Transverse colon (tissue), 4 donors: ENCODE data around the gene GMEB1. TPM values are rescaled to one million over a fixed set of nuclear protein-coding genes. Genes with fewer than 3 reads are reported as not detected.

Source experiments
- DNase-seq: peaks from one replicate; pipeline ENCODE4 v3.0.0-alpha.2; 2019
- H3K27ac ChIP-seq, 4 donors: fragments of 200-600 bp; sonication (generic); 2 replicates each; pipeline ENCODE4 v1.5.1; 2016 to 2018; ENCODE audit warnings: inconsistent platforms in 4 of 4
- H3K27me3 ChIP-seq: fragments of 200-600 bp; sonication (generic); 2 replicates; pipeline ENCODE4 v1.5.1; 2017; ENCODE audit warnings: inconsistent platforms
- H3K36me3 ChIP-seq, 4 donors: fragments of 200-600 bp; sonication (generic); 2 replicates each; pipeline ENCODE4 v1.5.1; 2017 to 2019; ENCODE audit warnings: inconsistent platforms in 4 of 4
- H3K4me1 ChIP-seq, 4 donors: fragments of 200-600 bp; sonication (generic); 2 replicates each; pipeline ENCODE4 v1.5.1; 2017 to 2020; ENCODE audit warnings: inconsistent platforms in 4 of 4
- H3K4me3 ChIP-seq, 4 donors: fragments of 200-600 bp; sonication (generic); 1 replicate in 1 of 4; 2 replicates in 3 of 4; pipeline versions ENCODE4 v1.5.1 to v1.6.1; 2017 to 2019; ENCODE audit warnings: inconsistent platforms in 4 of 4
- H3K9me3 ChIP-seq, 2 donors: fragments of 200-600 bp; sonication (generic); 2 replicates each; pipeline ENCODE4 v1.5.1; 2017 to 2019; ENCODE audit warnings: inconsistent platforms in 2 of 2
- CTCF ChIP-seq, 5 experiments: fragments of 200-600 bp in 3 of 5; fragments of 450-650 bp in 2 of 5; sonication (generic) in 3 of 5; IDR thresholded peaks; 1 replicate in 2 of 5; 2 replicates in 3 of 5; pipeline ENCODE4 v1.5.1; 2016 to 2017; ENCODE audit warnings: antibody characterized with exemption in 5 of 5, inconsistent platforms in 3 of 5, mild to moderate bottlenecking in 2 of 5, moderate library complexity in 1 of 5
- EP300 ChIP-seq: sonication (generic); formaldehyde crosslinking; IDR thresholded peaks from one replicate; pipeline ENCODE4 v1.6.1; 2017; ENCODE audit warnings: antibody characterized with exemption, low read depth
- POLR2A ChIP-seq: fragments of 450-650 bp; IDR thresholded peaks from one replicate; pipeline ENCODE4 v1.6.1; 2016; ENCODE audit warnings: antibody characterized with exemption, mild to moderate bottlenecking, moderate library complexity
- POLR2AphosphoS5 ChIP-seq, 3 donors: sonication (generic); formaldehyde crosslinking; IDR thresholded peaks; one replicate each; pipeline ENCODE4 v1.6.1; 2016; ENCODE audit warnings: antibody characterized with exemption in 3 of 3
- WGBS, 2 donors: methylation state at CpG; one replicate each; pipeline ENCODE4 v1.1.5; 2018; ENCODE audit warnings: low coverage in 1 of 2; 5-methylcytosine and 5-hydroxymethylcytosine counted together
- in situ Hi-C, 4 donors: fragments of 200-750 bp; cut with MboI; loops; one replicate each; pipeline versions ENCODE4 v1.15.0 to v1.15.1; 2017; ENCODE audit warnings: low sequenced_read_pairs in 3 of 4, low pct_ligation_motif_present in 1 of 4, low pct_unique_long_range_greater_than_20kb in 1 of 4
- intact Hi-C: fragments of 100-400 bp; cut with DNase I; formaldehyde crosslinking; loops from one replicate; pipeline ENCODE4 v1.15.1; 2023; ENCODE audit warnings: low total_unique reads
- total RNA-seq, 4 donors: library from RNA; depleted of rRNA; stranded (reverse); fragments of >200 nt; gene quantifications; one replicate each; pipeline ENCODE4 v1.1.0, GENCODE V29; 2016

GMEB1 gene
- 10 to 100 TPM in 1 of 4 donors, 1 to 10 TPM in 3; 4.4 to 10.4 (median 7.2) TPM for total RNA-seq

GRCh38 chr1:28668191-28668955, at the start of gene GMEB1:
Gene GMEB1 (plus strand): TSS chr1:28668784. CDS start chr1:28683613, 14,829 bp downstream.
- Histone ChIP-seq H3K27me3 (no peaks in the 10 kb centered on the region), H3K36me3 (no peaks in the 10 kb centered on the region), H3K27ac (peak within 1 kb of the TSS; percentile 99 to 100 (median 100)), H3K4me3 (peak within 1 kb of the TSS; percentile 92 to 100 (median 100)), H3K9me3 (no peaks in the 10 kb centered on the region), H3K4me1 (peaks cover 11 to 19% (median 19%) of the 10 kb centered on the region in 4 donors)
- DNase-seq, result peak; percentile 91
- WGBS, 2 donors, result 3 to 6% methylated on average over 5 to 17 of the region's 57 CpGs
- in situ Hi-C loops, result no loop called here
- intact Hi-C loops, result no loop called here
- peak in 1 of 5 experiments; percentile 18 for TF ChIP-seq CTCF (IDR thresholded peaks at IDR 0.05)
- TF ChIP-seq POLR2AphosphoS5 (IDR thresholded peaks at IDR 0.05), result no peak
- TF ChIP-seq EP300, result no peak
- no peak for TF ChIP-seq POLR2A

GRCh38 chr1:28631713-28632112, 36.9 kb upstream of the GMEB1 start:
- H3K36me3 ChIP-seq, result no peaks in the 10 kb centered on the region
- H3K9me3 ChIP-seq, result no peaks in the 10 kb centered on the region
- no peak overlapping the region for H3K4me3 ChIP-seq
- no peaks in the 10 kb centered on the region for H3K27me3 ChIP-seq
- no peak overlapping the region for H3K27ac ChIP-seq
- WGBS, 2 donors, result 44 to 87% methylated on average over 1 of the region's 1 CpG
- TF ChIP-seq POLR2AphosphoS5 (IDR thresholded peaks at IDR 0.05), result no peak
- no peak for TF ChIP-seq CTCF (IDR thresholded peaks at IDR 0.05)
- TF ChIP-seq POLR2A, result no peak
- TF ChIP-seq EP300, result no peak
- no peak for DNase-seq
- intact Hi-C loops, result no loop called here
- in situ Hi-C loops, result no loop called here
- no peaks in the 10 kb centered on the region for H3K4me1 ChIP-seq

- no peak overlapping the region for H3K4me3 ChIP-seq
- in situ Hi-C loops, result no loop called here
- no peaks in the 10 kb centered on the region for H3K9me3 ChIP-seq
- no peaks in the 10 kb centered on the region for H3K27me3 ChIP-seq
- H3K36me3 ChIP-seq, result no peaks in the 10 kb centered on the region
- no peak for DNase-seq
- no peak for TF ChIP-seq EP300
- WGBS, 2 donors, result 93 to 100% methylated on average over 2 to 4 of the region's 4 CpGs
- H3K27ac ChIP-seq, result no peak overlapping the region
- H3K4me1 ChIP-seq, result no peaks in the 10 kb centered on the region
- intact Hi-C loops, result no loop called here
These were observed 36.0 kb upstream of the GMEB1 start for GRCh38 chr1:28632560-28632959.

GRCh38 chr1:28640766-28641165, 27.8 kb upstream of the GMEB1 start:
- Histone ChIP-seq H3K4me1 (peaks cover 14 to 33% (median 16%) of the 10 kb centered on the region in 4 donors), H3K27me3 (no peaks in the 10 kb centered on the region), H3K36me3 (no peaks in the 10 kb centered on the region), H3K27ac (no peak overlapping the region), H3K9me3 (no peaks in the 10 kb centered on the region), H3K4me3 (no peak overlapping the region)
- intact Hi-C loops, result no loop called here
- in situ Hi-C loops, result no loop called here
- DNase-seq, result no peak
- WGBS, 2 donors, result 71 to 77% methylated on average over 1 of the region's 1 CpG
- TF ChIP-seq CTCF (IDR thresholded peaks at IDR 0.05) (peak in 3 of 5 experiments; percentile 23 to 38 (median 27)), POLR2AphosphoS5 (IDR thresholded peaks at IDR 0.05) (no peak)
